DMS114 treated with DMSO at 0.1 percent for 48 hours (cell line): Measurements from ENCODE around the gene LENEP.

ENCODE experiments used
- DNase-seq: peaks from one replicate; lab custom pipeline; 2025; ENCODE audit not compliant: unreplicated experiment; lab: John Stamatoyannopoulos, UW

LENEP gene

DNA sequence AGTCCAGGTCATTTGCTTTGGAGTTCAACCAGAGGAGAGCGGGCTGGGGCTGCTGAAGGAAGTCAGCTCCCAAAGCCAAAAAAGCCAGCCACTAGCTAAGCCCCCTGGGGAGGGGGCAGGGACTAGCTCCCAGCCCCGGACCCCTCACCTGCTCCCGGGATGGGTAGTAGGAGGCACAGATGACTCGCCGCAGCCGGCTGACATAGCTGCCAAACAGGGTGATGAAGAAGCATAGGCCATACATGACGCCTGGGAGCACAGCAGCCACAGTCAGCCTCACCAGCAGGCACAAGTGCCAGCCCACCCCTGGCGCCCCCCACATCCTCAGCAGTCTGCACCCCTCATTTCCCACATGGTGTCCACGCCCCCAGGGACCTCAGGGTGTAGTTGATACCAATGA is 32.8 kb downstream of the LENEP start:
- DNase-seq: no peak

DNA sequence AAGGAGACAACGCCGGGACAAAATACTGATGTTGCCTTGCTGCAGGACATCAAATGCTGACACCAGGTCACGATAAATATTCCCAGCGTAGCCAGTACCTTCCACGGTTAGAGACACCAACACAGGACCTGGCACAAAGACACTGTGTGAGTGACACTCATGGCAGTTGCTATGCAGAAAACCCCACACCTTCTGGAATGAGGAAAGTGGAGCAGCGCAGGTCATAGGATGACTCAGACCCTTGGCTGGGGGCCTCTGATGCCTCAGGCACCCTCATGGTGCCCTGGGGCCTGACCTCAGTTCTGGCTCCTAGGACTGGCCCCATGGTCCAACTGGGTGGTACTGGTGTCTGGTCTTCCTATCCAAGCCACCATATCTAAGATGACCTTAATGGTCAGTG is 33.2 kb downstream of the LENEP start:
- DNase-seq: no peak

DNA sequence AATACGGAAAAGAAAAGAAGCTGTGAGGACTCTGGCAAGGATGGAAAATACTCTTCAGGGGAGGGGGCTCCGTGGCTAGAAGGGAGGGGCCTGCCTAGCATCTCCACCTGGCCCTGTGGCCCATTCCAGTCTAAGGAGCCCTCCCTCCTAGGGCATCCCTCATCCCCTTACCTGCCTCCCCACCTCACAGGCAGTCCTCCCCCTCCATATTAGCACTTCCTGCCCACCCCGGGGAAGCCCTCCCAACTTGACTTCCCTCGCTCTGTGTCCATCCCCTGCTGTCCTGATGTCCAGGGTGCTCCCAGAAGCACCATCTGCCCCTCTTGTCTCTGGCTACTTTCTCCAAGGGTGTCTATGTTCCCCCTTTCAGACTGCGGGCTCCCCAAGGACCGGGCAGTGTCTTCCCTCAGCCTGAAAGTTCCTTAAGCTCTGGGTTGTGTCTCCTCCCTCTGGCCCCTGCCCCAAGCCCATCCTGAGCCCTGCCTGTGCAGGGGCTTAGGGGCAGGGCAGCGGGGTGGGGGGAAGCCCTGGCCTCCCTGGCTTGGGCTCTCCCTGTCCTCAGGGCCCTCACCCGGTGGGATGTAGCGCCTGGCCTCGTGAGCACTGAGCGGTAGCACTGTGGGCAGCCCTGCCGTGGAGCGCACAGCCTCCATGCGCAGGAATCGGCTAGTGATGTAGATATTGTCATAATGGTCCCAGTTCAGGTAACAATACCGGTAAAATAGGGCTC is 36.3 kb downstream of the LENEP start:
- DNase-seq: no peak

DNA sequence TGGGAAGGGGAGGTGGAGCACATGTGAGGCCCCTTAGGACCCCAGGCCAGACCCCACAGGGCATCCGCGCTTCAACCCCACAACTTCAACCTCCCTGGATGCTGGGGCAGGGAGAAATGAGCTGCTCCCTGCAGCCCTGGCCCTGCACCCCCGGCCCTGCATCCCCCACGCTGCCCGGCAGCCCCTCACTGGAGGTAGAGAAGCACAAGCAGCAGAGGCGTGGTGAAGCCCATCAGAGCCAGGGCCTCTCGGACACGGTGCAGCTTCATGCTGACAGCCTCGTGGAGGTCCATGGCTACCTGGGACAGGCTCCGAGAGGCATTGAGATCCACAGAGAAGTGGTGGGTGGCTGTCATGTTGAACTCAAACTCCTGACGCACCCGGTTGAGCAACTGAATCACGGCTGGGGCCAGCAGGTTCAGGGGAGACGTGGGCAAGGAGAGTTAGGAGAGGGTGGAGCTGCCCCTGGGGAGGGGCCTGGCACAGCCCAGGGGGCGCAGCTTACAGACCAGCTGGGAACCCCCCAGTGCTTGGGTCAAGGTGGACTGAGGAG is 36.9 kb downstream of the LENEP start:
- DNase-seq: no peak

DNA sequence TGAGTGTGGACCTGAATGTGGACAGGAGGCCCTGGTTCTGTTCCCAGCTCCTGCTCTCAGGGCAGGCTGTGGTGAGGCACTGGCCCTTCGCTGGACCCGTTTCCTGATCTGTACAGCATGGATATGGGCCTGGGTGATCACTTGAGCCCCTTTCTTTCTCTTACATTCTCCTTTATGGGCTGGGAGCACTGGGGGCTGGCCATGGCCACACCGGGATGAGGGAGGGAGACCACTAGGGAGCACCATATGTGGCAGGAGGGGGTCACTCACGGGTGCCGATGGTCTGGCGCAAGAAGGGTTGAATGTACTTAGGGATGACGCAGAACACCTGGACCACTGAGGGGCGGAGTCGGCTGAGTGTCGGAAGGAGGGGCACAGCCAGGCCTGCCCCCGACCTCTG is 37.5 kb downstream of the LENEP start:
- DNase-seq: no peak

DNA sequence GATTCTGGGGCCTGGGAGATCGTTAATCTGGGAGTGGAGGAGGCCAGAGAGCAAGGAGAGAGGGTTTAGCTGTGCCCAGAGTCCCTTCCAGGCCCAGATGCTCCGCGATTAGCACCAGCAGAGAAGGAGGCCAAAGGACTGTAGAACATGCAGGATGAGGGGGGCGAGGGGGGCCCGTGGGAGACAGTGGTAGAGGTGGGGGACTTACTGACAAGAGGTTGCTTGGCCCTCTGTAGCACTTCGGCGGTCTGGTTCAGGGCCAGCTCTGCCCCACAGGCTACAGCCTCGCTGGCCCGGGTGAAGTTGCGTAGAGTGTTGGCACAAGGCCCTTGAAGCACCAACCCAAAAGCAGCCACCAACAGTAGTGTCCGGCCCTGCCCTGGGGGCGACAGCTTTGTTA is 39.5 kb downstream of the LENEP start:
- DNase-seq: no peak

DNA sequence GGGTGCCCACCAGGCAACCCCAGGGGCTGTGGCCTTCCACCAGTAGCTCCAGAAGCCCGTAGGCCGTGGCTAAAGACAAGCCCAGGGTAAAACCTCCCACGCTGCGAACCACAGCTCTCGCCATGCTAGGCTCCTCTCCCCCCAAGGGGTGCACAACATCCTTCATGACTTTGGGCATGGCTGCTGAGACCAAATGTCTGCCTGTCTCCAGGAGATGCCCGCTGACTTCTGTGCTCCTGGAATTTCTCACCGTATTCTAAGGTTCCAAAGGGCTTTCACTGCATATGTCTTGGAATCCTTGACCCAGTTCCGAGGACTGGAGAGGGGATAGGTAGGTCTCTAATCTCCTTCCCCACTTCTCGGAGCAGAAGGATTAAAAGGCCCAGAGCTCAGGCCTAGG is 40.1 kb downstream of the LENEP start, which contains the start of the genes DCST1 and DCST2:
Gene DCST1, plus strand, starts transcription at position 301 of the 400 bp plus-strand sequence. CDS start 213 bp downstream, outside the sequence.
Gene DCST2, minus strand, starts transcription at position 258 of the 400 bp plus-strand sequence. Its CDS starts 80 bp downstream, at position 178.
- no peak for DNase-seq

DNA sequence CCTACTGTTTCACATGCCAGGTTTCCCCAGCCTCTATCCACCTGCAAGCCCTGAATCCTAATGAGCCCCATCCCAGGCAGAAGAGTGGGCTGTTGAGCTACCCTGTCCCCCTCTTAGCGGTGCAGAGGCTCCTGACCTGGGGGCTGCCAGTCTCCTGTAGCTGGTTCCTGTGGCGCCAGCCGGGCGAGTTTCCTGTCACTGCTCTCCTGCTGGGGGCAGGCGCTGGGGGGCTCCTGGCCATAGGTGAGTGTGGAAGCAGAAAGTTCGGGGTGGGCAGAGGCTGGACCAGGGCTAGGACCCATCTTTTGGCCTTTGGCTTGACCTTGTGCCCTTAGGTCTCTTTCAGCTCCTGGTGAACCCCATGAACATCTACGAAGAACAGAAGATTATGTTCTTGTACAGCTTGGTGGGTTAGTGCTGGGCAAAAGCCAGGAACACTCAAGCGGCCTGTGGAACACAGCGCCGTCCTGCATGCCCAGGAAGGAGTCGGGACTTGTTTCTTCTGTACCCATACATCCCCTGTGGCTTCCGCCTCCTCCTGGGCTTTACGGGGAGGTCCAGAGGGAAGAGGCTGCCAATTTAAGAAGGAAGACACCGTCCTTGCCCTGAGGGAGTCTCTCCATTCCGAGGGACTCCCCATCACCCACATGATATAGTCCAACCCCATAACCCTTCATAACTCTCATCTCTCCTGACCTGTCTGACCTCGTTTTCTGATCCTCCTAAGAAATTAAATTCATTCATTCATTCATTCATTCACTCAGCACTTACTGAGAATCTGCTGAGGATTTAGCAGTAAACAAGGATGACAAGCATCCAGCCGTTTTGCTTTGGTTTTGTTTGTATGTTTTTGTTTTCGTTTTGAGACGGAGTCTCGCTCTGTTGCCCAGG is 41.2 kb downstream of the LENEP start:
- no peak for DNase-seq

DNA sequence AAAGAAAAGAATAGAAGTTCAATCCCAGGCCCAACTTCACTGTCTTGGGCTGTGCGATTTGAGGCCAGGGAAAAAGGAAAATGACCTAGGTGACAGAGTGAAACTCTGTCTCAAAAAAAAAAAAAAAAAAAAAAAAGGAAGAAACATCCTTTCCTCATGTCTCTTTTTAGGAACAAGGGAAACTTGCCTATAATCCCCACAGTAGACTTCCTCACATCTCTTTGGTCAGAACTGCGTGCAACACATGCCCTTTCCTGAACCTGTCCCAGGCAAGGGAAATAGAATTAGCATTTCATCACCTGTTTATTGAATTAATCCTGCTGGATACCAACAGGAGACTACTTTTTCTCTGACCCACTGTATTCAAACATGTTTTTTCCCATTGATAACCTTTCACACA is 42.5 kb downstream of the LENEP start:
- no peak for DNase-seq

DNA sequence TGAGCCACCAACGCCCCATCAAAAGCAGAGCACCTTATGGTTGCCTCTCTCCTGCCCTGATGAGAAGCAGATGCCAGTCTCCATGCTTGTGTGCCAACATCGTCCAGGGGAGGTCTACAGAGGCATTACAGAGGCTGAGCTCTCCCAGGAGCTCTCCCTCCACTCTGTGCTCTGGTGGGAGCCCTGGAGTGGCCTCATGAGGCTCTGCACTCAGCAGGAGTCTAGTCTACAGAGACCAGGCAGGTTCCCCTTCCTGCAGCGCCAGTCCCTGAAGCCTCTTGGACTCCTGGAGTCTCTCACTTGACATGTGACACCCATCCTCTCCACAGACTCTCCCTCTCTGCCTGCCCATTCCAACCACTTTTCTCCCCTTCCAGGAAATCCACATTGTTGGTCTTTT is 43.7 kb downstream of the LENEP start:
- no peak for DNase-seq

DNA sequence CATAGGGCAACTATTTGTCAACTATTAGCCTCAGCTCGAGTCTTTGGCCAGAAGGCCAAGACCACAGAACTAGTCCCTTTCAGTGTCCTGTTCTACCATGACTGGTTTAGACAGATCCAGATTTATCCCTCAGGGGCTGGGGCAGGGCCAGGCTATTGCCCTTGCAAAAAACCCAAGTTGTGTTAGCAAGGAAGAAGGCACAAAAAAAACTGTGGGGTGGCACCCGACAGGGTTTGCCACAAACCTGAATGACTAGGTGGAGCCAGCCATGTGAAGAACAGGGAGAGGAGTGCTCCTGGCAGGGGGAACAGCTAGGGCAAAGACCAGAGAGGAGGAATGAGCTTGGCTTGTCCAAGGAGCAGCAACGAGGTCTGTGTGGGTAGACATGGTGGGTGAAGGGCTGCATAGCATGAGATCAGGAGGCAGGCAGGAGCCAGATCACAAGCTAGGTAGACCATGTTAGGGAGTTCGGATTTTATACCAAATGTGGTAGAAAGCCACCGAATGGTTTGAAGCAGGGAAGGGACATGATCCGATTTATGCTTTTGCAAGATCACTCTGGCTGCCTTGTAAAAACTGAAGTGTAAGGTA is 44.6 kb downstream of the LENEP start:
- no peak for DNase-seq

DNA sequence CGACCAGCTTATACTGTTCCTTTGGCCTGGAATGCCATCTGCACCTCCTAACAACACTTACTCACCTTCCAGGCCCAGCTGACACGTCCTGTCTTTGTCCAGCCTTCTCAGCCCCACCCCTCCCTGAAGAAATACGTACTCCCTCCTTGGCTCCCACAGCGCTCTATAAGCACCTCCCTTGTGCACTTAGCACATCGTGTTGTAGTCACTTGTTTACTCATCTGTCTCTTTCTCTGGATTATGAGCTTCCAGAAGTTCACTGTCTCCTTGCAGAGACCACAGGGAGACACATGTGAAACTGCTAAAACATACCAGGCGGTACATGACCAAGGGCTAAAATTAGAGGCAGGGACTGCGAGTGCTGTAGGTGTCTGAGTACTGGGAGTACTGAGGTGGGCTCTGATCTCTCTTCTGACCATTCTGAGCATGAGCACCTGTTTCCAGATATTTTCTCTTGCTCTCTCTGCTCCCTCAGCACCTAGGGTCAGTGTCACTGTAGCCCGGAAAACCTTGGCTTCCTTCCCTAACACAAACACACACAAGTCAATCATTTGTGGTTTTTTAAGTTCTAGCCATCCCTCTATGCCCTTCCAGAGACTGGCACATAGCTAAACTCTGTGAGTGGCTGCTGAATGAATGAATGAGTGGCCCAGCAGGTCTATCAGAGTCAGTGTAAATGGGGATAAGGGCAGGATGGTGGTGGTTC is 45.4 kb downstream of the LENEP start:
- DNase-seq: no peak

DNA sequence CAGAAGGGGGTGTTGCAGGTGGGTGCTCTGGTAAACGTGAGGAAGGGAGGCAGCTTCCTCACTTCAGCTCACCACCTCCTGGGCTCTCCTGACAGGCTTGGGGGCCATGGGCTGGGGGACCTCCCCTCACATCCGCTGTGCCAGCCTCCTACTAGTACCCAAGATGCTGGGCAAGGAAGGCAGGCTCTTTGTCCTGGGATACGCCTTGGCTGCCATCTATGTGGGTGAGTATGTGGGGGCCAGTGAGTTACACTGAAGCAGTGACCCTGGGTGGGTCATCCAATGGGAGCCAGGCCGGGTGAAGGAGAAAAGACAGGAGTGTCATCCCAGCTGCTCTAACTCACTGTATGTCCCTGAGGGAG is 45.9 kb downstream of the LENEP start:
- DNase-seq: no peak

DNA sequence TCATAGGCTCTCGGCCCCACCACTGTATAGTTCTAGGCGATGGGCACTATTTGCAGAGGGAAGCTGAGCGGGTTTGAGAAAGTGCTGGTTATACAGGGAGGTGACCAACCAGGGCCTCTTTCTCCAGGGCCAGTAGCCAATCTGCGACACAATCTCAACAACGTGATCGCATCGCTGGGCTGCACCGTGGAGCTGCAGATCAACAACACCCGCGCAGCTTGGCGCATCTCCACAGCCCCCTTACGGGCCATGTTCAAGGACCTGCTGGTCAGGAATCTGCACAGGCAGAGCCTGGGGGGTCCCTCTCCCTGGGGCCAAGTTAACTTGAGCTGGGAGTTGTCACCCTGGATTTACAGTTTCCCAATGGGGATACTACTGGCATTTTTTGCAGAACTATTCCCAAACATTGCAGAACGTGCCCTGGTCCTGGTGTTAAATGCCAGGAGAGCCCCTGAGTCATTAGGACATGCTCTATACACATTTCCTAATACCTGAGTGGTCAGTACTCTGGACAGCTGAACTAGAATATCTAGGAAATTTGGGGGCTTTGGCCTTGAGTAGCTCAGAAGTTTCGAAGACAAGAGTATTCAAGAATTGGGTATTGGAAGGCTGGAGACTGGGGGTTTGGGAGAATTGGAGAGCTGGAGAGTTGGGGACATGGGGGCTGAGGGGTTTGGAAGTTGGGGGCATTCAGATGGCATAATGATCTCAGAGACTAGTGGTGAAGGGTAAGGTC is 47.1 kb downstream of the LENEP start:
- DNase-seq: no peak

DNA sequence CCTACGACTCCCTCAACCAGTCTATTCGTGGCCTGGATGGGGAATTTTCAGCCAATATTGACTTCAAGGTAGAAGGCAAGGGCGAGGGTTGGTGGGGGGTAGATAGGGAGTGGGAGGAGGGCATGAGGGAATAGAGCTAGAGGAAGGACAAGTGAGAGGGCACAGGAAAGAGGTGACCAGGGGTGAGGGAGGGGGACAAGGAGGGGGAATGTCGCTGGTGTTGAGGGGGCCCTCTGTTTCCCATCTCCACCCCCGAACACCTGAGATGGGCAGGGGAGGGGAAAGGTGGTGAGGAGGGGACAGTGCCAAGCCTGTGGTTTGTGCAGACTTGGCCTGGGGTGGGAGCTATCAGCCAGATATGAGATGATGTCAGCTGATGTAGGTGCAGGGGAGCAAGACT is 49.4 kb downstream of the LENEP start:
- no peak for DNase-seq

DNA sequence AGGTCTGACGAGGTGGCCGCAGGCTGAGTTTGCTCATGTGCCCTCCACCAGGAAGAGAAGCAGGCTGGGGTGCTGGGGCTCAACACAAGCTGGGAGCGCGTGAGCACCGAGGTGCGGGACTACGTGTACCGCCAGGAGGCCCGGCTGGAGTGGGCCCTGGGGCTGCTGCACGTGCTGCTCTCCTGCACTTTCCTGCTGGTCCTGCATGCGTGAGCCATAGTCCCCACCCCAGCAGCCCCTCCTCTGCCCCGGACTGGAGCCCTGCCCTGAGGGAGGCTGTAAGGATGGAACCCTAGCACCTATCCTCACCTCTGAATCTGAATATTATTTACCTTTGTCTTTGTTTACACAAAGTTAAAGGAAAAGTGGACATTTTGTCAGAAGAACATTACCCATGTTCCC is 49.9 kb downstream of the LENEP start:
- no peak for DNase-seq

DNA sequence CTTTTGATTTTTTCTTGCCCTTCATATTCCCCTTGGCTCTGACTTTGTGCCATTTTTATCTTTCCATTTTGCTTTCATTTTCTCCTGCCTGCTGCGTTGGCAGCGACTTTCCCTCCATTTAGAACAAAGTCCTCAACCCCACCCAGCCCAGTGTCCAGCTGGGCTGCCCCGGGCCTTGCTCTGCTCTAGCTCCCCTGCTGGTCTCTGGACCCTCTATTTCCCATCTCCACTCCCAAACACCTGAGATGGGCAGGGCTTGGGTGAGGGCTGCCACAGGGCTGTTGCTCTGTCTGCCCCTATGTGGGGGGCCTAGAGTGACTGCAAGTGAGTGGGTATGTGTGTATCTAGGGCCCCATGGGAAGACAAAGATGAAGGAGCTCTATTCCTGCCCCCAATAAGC is 50.4 kb downstream of the LENEP start:
- no peak for DNase-seq
